GM11168 (cell line): Measurements from ENCODE around the gene NCBP3.
"Not testable (repeated sequence)": the region's sequence is repeated elsewhere in the genome, so short reads cannot be mapped to it uniquely, and the experiment has no call there.

Experiments used
- in situ Hi-C: fragments of 300-500 bp; cut with MboI; formaldehyde crosslinking; loops from one replicate; pipeline ENCODE4 v1.12.0; 2022; ENCODE audit warnings: low sequenced_read_pairs; ENCODE audit not compliant: unreplicated experiment

NCBP3 gene

DNA sequence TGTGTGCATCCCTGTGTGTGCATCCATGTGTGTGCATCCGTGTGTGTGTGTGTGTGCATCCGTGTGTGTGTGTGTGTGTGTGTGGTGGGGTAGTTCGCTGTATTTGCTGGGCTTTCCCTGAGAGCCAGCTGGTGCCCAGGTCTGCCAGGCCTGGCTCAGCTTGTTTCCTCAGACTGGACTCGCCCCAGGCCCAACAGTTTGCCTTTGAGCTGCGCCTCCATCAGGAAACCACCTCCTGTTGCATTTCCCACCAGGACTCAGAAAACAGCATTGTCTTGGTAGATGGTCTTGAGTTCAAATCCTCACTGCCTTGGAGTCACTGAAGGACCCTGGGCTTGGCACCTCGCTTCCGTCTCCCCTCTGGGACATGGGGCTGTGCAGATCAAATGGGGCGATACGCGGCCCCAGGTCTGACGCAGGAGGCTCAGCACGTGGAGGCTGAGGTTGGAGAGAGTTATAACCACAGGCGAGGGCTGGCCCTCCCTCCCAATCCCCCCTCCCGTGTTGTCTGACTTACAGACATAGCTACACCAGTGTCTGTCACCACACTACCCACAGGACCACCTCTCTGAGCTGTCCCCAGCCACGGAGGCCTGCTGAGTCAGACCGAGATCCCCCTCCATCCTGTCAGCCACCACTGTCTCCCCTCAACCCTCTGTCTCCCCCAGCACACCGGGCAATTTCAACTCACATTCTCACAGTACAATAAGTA is 49.8 kb downstream of the NCBP3 start:
- in situ Hi-C loops, result no loop called here

DNA sequence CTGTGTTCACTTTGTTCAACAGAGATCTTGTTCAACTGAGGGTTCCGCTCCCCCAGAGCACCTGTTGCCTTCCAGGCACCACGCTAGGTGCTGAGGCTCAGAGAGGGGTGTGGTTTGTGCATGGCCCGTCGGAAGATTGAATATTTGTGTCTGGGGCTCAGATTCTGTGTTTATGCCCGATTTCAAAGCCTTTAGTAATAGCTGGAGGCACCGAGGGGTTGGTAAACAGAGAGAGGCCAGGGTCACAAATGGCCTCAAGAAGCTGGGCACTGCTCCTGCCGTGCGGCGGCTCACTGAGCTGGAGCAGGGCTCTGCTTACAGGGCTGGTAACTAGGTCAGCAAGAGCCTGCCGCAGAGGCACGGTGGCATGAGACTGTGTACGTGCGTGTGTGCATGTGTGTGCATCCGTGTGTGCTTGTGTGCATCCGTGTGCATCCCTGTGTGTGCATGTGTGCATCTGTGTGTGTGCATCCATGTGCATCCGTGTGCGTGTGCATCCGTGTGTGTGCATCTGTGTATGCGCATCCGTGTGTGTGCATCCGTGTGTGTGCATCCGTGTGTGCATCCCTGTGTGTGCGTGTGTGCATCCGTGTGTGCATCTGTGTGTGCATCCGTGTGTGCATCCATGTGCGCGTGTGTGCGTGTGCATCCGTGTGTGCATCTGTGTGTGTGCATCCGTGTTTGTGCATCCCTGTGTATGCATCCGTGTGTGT is 50.5 kb downstream of the NCBP3 start:
- in situ Hi-C loops, result no loop called here

DNA sequence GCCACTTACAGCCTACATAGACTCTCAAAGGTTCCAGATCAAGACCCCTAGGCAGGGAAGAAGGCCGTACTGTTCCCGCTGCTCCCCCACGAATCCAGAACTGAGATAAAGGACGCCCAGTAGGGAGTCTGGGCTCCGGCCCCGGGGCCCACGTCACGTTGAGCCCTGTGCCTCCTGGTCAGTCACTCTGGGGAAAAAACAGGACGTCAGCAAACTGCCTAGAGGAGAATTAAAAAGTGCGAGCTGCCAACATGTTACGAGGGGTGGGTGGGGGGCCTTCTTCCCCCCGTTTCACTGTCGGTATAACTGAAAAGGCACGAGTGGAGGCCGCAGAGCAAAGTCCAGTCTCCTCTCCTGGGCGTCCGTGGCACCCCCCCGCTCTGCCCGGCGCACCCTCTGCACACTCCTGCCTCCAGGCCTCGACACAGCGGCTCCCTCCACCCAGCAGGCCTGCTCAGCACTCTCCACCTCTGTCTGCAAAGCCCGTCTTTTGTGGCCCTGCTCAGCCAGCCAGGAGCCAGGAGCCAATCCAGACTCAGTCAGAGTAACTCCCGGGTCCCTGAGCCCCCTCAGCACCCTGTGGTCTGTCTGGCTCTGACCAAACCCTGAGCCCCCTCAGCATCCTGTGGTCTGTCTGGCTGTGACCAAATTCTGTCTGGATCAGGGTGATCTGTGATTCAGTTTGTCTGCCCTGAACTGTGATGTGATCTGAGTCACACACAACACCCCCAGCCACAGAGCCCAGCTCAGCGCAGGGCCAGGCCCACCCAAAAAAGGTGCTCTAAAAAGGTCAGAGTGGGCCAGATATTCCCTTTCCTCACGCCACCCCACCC is 51.3 kb downstream of the NCBP3 start:
- in situ Hi-C loops, result no loop called here

DNA sequence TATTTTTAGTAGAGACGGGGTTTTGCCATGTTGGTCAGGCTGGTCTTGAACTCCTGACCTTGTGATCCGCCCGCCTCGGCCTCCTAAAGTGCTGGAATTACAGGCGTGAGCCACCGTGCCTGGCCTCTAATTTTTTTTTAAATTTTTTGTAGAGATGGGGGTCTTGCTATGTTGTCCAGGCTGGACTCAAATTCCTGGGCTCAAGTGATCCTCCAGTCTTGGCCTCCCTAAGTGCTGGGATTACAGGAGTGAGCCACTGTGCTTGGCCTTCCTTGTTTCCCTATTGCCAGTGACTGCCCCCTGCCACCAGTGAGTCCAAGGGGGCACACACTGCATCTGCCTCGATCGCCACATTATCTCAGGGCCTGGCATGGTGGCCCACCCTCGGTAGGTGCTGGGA is 51.9 kb downstream of the NCBP3 start:
- in situ Hi-C loops, result not testable (repeated sequence)

DNA sequence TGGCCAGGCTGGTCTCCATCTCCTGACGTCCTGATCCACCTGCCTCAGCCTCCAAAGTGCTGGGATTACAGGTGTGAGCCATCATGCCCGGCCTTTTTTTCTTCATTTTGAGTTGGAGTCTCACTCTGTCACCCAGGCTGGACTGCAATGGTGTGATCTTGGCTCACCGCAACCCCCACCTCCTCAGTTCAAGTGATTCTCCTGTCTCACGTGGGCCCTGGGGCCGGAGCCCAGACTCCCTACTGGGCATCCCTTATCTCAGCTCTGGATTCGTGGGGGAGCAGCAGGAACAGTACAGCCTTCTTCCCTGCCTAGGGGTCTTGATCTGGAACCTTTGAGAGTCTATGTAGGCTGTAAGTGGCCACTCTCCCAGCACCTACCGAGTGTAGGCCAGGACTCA is 52.8 kb downstream of the NCBP3 start:
- in situ Hi-C loops, result not testable (repeated sequence)

DNA sequence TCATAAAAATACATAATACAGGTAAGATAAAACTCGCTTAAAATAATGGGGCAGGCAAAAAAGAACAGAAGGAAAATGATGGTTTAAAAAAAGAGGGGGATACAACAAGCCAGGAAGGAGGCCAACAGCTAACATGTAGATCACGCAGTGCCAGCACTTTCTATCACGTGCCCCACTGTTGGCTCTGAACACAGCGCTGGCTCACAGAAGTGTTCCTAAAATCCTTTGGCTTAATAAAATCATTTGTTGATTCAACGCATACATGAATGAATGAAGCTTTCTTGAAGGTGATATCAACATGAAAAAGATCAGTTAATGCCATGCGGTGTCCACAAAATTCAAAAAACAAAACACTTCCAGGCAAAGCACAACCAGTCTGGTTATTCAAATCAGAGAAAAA is 53.6 kb downstream of the NCBP3 start:
- in situ Hi-C loops, result no loop called here

DNA sequence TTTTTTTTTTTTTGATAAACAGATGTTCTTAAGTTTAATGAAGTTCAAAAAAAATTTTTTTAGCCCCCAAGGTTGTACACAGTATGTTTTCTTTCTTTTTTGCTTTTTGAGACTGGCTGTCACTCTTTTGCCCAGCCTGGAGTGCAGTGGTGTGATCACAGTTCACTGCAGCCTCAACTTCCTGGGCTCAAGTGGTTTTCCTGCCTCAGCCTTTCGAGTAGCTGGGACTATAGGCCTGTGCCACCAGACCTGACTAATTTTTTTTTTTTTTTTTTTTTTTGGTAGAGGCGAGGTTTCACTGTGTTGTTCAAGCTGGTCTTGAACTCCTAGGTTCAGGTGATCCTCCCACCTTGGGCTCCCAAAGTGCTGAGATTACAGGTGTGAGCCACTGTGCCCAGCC is 57.8 kb downstream of the NCBP3 start:
- in situ Hi-C loops, result no loop called here

DNA sequence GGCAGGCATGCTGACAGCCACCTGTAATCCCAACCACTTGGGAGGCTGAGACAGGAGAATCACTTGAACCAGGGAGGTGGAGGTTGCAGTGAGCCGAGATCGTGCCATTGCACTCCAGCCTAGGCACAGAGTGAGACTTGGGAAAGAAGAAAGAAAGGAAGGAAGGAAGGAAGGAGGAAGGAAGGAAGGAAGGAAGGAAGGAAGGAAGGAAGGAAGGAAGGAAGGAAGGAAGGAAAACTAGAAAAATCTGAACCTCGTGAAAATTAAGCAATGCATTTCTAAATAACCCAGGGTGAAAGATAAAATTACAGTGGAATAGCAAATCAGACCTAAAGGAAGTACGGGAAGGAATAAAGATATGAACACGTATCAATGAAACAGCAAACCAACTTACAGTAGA is 60.7 kb downstream of the NCBP3 start:
- in situ Hi-C loops, result not testable (repeated sequence)

DNA sequence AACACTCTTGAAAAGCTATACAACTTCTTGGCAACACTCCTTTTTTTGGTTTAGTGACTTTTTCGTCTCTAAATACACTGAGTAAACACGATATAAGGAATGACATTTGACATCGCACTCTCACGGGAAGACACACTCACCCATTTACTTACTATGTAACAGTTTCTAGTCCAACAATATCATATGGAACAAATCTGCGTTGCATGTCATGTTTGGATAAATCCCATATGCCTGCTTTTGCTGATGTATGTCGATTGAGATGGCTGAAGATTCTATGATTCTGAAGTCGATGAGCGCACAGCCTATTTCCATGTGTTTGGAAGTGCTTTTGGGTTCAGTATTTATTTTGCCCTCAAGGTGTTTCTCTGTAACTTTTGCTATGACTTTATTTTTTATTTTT is 63.3 kb downstream of the NCBP3 start:
- in situ Hi-C loops, result no loop called here

DNA sequence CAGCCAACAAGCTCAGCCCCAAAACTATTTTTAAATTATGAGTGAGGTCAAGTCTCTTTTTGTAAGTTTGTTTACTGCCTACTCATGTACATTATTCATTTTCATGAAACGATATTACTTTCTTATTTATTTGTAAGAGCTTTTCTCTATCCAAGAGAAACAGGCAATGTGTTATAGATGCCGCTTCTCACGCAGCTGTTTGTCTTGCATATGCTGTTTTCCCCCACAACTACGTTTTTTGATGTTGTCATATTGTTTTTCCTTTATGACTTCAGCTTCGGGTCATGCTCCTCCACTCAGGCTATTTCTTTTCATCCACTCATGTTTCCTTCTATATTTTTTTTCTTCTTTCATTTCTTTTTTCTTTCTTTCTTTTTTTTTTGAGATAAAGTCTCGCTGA is 65.1 kb downstream of the NCBP3 start:
- in situ Hi-C loops, result no loop called here

DNA sequence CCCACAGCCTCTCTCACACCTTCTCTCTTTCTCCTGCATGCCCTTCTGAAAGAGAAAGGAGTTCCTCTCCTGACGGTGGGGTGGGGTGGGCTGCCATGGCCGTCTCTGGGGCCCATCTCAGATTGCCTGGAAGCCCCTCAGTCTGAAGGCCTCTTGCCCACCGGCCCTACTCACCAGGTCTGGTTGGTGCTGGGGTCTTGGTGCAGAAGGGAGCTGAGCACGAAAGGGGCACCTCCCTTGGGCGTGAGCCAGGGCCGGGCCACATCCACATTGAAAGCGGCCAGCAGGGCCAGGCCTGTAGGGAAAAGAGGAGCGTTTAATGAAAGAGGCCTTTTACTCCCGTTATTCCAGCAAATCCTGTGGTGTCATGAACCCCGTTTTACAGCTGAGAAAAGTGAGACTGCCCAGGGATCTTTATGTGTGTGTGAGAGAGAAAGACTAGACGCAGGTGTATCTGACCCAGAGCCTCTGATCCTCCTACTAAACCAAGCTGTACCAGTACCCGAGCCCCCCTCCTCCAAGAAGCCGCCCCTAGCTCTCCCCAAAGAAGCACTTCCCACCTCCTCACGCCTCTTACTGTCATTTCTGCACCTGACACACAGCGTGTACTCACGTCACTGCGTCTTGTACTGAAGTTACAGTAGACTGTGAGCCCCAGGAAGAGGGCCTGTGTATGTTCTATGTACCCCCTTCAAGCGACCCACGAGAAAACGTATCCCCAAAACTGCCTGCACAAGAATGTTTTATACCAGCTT is 68.5 kb downstream of the NCBP3 start:
- in situ Hi-C loops, result no loop called here

DNA sequence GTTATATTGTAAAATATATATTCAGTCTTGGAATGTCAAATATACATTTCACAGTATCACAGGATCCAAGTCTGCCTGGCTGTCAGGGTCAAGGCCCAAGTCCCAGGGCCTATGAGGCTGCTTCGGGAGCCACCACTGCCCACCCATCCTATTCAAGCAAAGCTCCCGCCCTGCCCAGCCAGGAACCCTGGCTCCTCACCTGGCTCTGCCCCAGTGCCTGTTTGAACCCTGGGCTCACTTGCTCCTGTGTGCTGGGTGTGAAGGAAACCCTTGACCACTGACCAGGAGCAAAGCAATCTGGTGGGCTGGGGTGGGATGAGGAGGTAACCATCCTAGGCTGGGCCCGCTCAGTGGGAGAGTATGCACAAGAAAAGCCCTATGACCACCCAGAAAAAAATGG is 72.1 kb downstream of the NCBP3 start:
- in situ Hi-C loops, result no loop called here

DNA sequence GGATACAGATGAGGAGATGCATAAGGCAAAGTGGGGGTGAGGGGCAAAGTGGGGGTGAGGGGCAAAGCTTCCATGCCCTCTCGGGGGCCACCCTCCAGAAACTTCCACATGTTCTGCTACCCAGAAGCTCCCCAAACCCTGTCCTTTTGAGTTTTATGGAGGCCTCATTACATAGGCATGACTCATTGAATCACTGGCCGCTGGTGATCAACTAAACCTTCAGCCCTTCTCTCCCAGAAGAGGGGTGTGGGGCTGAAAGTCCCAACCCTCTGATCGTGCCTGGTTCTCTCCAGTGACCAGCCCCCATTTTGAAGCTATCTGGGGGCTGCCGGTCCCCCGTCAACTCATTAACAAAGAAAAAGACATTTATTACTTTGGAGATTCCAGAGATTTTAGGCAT is 72.5 kb downstream of the NCBP3 start:
- in situ Hi-C loops, result no loop called here

DNA sequence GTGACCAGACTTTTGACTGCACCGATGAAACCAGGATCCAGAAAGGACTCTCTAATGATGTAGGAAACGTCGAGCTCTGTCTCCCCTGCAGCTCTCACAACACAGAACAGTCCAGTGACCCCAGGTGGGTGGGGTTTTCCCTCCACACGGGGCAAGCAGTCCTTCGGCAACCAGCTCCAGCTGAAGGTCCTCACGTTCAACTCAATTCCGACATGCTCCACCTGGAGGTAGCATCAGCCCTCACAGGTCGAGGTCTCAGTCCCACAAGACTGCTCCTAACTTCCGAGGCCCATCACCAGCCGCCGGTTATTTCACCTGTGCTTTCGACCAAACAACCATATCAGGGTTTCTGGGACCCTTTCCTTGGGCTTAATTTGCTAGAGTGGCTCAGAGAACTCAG is 73.3 kb downstream of the NCBP3 start:
- in situ Hi-C loops, result no loop called here

DNA sequence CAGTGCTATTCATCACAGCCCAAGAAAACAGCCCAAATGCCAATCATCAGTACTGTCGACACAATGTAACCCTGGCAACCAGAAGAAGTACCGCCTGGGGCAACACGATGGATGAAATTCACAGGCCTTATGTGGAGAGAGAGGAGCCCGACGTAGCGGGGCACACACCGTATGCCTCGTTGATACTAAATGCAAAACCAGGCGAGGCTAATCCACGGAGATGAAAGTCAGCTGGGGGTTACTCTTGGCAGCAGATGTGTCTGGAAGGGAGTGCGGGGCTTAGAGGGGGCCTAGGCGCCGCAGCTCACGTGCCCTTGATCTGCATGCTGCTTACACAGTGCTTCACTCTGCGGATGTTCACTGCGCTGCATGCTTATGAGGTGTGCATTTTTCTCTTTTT is 74.9 kb downstream of the NCBP3 start:
- in situ Hi-C loops, result no loop called here

DNA sequence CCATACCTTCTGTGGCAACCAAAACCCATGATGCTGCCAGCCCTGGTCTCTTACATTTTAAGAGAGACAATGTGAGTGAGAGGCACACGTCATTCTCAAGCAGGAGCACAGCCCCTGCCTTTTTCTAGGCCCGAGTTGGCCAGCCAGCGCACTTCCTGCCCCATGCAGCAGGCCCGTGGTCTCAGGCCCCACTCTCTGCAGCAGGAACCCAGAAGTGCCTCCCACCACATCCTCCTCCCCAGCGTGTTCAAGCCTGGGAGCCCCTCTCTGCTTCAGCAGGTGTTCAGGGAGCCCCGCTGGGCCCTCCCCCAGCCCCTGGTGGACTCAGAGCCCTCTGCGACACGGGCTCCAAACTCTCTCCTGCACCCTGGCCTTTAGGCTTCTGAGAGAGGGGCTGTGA is 75.6 kb downstream of the NCBP3 start:
- in situ Hi-C loops, result no loop called here

DNA sequence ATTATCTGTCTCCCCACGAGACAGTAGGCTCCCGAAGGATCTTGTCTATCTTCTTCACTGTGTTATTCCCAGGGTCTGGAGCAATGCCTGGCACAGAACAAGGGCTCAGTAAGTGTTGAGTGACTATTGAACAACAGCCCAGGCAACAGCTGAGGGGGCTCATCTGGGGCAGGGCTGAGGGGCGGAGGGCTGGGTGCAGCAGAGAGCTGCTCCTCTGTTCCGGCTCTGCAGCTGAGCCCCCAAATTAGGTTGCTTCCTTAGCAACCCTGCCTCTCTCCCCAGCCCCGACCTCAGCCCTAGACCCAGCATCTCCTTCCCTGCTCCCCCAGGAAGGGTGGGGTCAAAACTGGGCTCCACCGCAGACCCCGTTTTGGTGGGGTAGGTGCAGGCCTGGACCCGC is 77.3 kb downstream of the NCBP3 start:
- in situ Hi-C loops, result no loop called here

DNA sequence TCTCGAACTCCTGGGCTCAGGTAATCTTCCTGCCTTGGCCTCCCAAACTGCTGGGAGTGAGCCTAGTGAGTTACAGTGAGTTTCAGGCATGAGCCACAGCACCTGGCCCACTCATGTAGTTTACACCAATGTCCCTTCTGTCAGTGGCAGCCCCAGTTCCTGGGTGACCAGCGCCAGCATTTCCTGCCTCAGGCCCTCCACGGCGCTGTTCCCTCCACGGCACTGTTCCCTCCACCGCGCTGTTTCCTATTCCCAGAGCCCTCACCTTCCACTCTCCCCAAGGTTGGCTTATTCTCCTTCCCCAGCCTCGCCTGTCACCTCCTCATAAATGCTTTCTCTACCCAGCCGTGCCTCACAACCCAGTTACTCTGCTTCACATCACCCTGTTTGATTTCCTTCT is 77.7 kb downstream of the NCBP3 start:
- in situ Hi-C loops, result no loop called here

DNA sequence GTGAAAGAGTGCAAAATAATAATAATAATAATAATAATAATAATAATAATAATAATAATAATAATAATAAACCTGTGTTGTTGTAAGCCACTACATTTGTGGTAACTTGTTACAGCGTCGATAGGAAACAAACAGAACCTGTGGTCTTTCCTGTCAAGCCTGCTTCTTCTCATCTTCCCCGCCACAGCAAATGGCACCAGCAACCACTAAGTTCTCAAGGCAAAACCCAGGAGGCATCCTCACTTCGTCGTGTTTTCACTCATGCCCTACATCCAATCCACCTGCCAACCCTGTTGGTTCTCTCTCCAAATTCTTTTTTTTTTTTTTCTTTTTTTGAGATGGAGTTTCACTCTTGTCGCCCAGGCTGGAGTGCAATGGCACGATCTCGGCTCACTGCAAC is 79.3 kb downstream of the NCBP3 start:
- in situ Hi-C loops, result no loop called here

DNA sequence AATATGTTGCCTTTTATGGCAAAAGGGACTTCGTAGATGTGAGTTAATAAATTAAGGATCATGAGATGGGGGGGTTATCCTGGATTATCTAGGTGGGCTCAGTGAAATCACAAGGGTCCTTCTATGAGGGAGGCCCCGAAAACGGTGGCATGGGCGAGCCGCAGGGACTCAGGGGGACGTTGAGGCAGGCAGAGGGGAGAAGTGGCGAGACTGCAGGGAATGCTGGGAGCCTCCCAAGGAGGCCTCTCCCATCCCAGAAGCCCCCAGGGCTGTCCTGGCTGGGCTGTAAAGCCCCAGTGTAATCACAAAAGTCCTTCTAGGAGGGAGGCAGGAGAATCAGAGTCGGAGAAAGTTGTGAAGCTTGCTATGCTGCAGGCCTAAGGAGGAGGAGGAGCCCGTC is 80.1 kb downstream of the NCBP3 start:
- in situ Hi-C loops, result no loop called here

DNA sequence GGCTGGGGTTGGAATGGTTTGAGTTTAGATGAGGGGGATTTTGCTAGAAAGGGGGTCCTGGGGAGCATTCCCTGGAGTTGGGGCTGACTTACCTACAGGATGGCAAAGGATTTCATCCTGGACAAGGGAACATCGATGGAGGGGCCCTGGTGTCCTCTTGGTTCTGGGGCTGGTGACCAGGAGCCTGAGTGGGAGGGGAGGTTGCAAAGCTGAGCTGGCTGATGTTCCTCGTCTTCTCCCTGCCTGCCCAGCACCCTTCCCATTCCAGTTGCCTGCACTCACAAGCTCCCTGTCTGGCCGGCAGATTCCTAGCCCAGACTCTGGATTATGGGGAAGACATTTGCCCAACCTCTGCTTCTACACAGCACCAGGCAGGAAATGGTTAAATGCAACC is 82.3 kb downstream of the NCBP3 start:
- in situ Hi-C loops, result no loop called here
